ENCODE results near the gene ADAMTS12.
"Not testable (repeated sequence)": the region's sequence is repeated elsewhere in the genome, so short reads cannot be mapped to it uniquely, and the experiment has no call there.

ADAMTS12 gene

GRCh38 chr5:33530183-33531036, 361.4 kb downstream of the ADAMTS12 start:
- DNase-seq (ENCODE audit: low read depth, low spot score), result no peak

- DNase-seq (ENCODE audit: low read depth, low spot score), result no peak
These were observed 364.1 kb downstream of the ADAMTS12 start for GRCh38 chr5:33527696-33528095.

GRCh38 chr5:33526755-33527154, 365.0 kb downstream of the ADAMTS12 start:
- DNase-seq (ENCODE audit: low read depth, low spot score), result no peak

GRCh38 chr5:33524476-33524875, 367.3 kb downstream of the ADAMTS12 start:
- no peak for DNase-seq (ENCODE audit: low read depth, low spot score)

GRCh38 chr5:33523208-33523771, 368.5 kb downstream of the ADAMTS12 start:
- no peak for DNase-seq (ENCODE audit: low read depth, low spot score)

GRCh38 chr5:33516421-33516820, 375.4 kb downstream of the ADAMTS12 start:
- no peak for DNase-seq (ENCODE audit: low read depth, low spot score)

GRCh38 chr5:33515366-33515765, 376.4 kb downstream of the ADAMTS12 start:
- DNase-seq (ENCODE audit: low read depth, low spot score), result not testable (repeated sequence)

- DNase-seq (ENCODE audit: low read depth, low spot score), result no peak
These were observed 378.2 kb downstream of the ADAMTS12 start for GRCh38 chr5:33513462-33514185.

GRCh38 chr5:33509036-33509435, 382.8 kb downstream of the ADAMTS12 start:
- DNase-seq (ENCODE audit: low read depth, low spot score), result no peak

GRCh38 chr5:33507426-33507825, 384.4 kb downstream of the ADAMTS12 start:
- DNase-seq (ENCODE audit: low read depth, low spot score), result no peak

GRCh38 chr5:33504570-33504969, 387.2 kb downstream of the ADAMTS12 start:
- DNase-seq (ENCODE audit: low read depth, low spot score), result no peak

- no peak for DNase-seq (ENCODE audit: low read depth, low spot score)
These were observed 389.9 kb downstream of the ADAMTS12 start for GRCh38 chr5:33501899-33502298.

- no peak for DNase-seq (ENCODE audit: low read depth, low spot score)
These were observed 390.5 kb downstream of the ADAMTS12 start for GRCh38 chr5:33501260-33501659.

GRCh38 chr5:33494466-33494865, 397.3 kb downstream of the ADAMTS12 start:
- DNase-seq (ENCODE audit: low read depth, low spot score), result no peak

- DNase-seq (ENCODE audit: low read depth, low spot score), result no peak
These were observed 399.8 kb downstream of the ADAMTS12 start for GRCh38 chr5:33491941-33492340.

GRCh38 chr5:33490071-33490665, 401.6 kb downstream of the ADAMTS12 start:
- no peak for DNase-seq (ENCODE audit: low read depth, low spot score)

GRCh38 chr5:33489481-33490067, 402.2 kb downstream of the ADAMTS12 start:
- no peak for DNase-seq (ENCODE audit: low read depth, low spot score)

- DNase-seq (ENCODE audit: low read depth, low spot score), result no peak
These were observed 403.0 kb downstream of the ADAMTS12 start for GRCh38 chr5:33488558-33489355.

- no peak for DNase-seq (ENCODE audit: low read depth, low spot score)
These were observed 404.6 kb downstream of the ADAMTS12 start for GRCh38 chr5:33487236-33487635.

GRCh38 chr5:33482335-33482734, 409.5 kb downstream of the ADAMTS12 start:
- peak; percentile 25 for DNase-seq (ENCODE audit: low read depth, low spot score)

- no peak for DNase-seq (ENCODE audit: low read depth, low spot score)
These were observed 410.9 kb downstream of the ADAMTS12 start for GRCh38 chr5:33480876-33481275.

Data from iPS DF 19.7 (cell line).